H1 (cell line): ENCODE data around the gene ATP5PF. TPM values are rescaled to one million over a fixed set of nuclear protein-coding genes. Genes with fewer than 3 reads are reported as not detected.

Source experiments
- CTCF ChIA-PET: fragments of 300-600 bp; sonication (Branson Sonifier 250); formaldehyde crosslinking; loops from one replicate; lab custom pipeline; 2021; ENCODE audit not compliant: partially characterized antibody; lab: Charles Lee
- POLR2A ChIA-PET: fragments of 300-600 bp; sonication (Branson Sonifier 250); formaldehyde crosslinking; loops from one replicate; lab custom pipeline; 2021; ENCODE audit warnings: inconsistent platforms; ENCODE audit not compliant: partially characterized antibody; lab: Charles Lee
- DNase-seq, 2 experiments: peaks; one replicate each; pipeline versions ENCODE4 v3.0.0 to v3.0.0-alpha.2; 2010 to 2022; ENCODE audit warnings: low spot score in 2 of 2, low read depth in 1 of 2, mixed read lengths in 1 of 2
- FAIRE-seq: peaks from 2 replicates; lab custom pipeline; 2011; peaks lifted over from hg19 to GRCh38; lab: Jason Lieb, UNC
- H2AFZ ChIP-seq: 2 replicates; pipeline ENCODE4 v1.8.1; 2012; ENCODE audit warnings: low read length, inconsistent platforms
- H2AK5ac ChIP-seq: 2 replicates; pipeline ENCODE4 v1.6.1; 2013; ENCODE audit warnings: low read depth, low read length
- H2BK120ac ChIP-seq: replicated peaks from 2 replicates; pipeline ENCODE3; 2013; ENCODE audit warnings: low read depth, low read length, inconsistent platforms
- H2BK12ac ChIP-seq: 2 replicates; pipeline ENCODE4 v1.6.1; 2013; ENCODE audit warnings: low read depth, low read length
- H2BK15ac ChIP-seq: 2 replicates; pipeline ENCODE4 v1.6.1; 2013; ENCODE audit warnings: low read length
- H2BK20ac ChIP-seq: 2 replicates; pipeline ENCODE4 v1.6.1; 2013; ENCODE audit warnings: low read length
- H2BK5ac ChIP-seq: 2 replicates; pipeline ENCODE4 v1.6.1; 2013; ENCODE audit warnings: low read depth, low read length
- H3K14ac ChIP-seq: 2 replicates; pipeline ENCODE4 v1.6.1; 2013; ENCODE audit warnings: inconsistent platforms; ENCODE audit not compliant: insufficient read length
- H3K18ac ChIP-seq: 2 replicates; pipeline ENCODE4 v1.6.1; 2013; ENCODE audit warnings: low read length; ENCODE audit errors: extremely low read depth
- H3K23ac ChIP-seq: 2 replicates; pipeline ENCODE4 v1.6.1; 2013; ENCODE audit warnings: inconsistent platforms; ENCODE audit not compliant: insufficient read length
- H3K23me2 ChIP-seq: 2 replicates; pipeline ENCODE4 v1.6.1; 2013; ENCODE audit warnings: low read depth, low read length
- H3K27ac ChIP-seq: 2 replicates; pipeline ENCODE4 v1.6.1; 2011; ENCODE audit warnings: low read depth, low read length, inconsistent platforms
- H3K27me3 ChIP-seq, 4 experiments: replicated peaks in 1 of 4; 1 replicate in 1 of 4; 2 replicates in 3 of 4; pipeline versions ENCODE4 v1.6.1 to v1.8.1; 2011 to 2013; ENCODE audit warnings: low read length in 3 of 4, mild to moderate bottlenecking in 3 of 4, inconsistent platforms in 2 of 4, mixed read lengths in 2 of 4, moderate library complexity in 1 of 4; ENCODE audit not compliant: control insufficient read depth in 3 of 4, insufficient read depth in 3 of 4; ENCODE audit errors: extremely low read depth in 1 of 4
- H3K36me3 ChIP-seq, 4 experiments: 2 replicates each; pipeline versions ENCODE4 v1.6.1 to v1.8.1; 2011 to 2013; ENCODE audit warnings: mild to moderate bottlenecking in 4 of 4, low read length in 3 of 4, moderate library complexity in 2 of 4, control low read depth in 1 of 4, inconsistent platforms in 1 of 4; ENCODE audit not compliant: insufficient read depth in 4 of 4, control insufficient read depth in 2 of 4
- H3K4ac ChIP-seq: replicated peaks from 2 replicates; pipeline ENCODE3; 2013; ENCODE audit warnings: low read length, low read depth, mixed read lengths, inconsistent platforms; ENCODE audit not compliant: insufficient read length
- H3K4me1 ChIP-seq, 4 experiments: replicated peaks in 1 of 4; 1 replicate in 1 of 4; 2 replicates in 3 of 4; pipeline versions ENCODE4 v1.6.1 to v1.8.1; 2011 to 2013; ENCODE audit warnings: low read length in 3 of 4, inconsistent platforms in 2 of 4, mixed read lengths in 1 of 4; ENCODE audit not compliant: insufficient read depth in 4 of 4, control insufficient read depth in 3 of 4
- H3K4me2 ChIP-seq, 2 experiments: 2 replicates each; pipeline versions ENCODE4 v1.6.1 to v1.8.1; 2011 to 2013; ENCODE audit warnings: low read depth in 2 of 2, low read length in 2 of 2, control low read depth in 1 of 2, inconsistent platforms in 1 of 2, mild to moderate bottlenecking in 1 of 2; ENCODE audit not compliant: insufficient read depth in 1 of 2
- H3K4me3 ChIP-seq, 4 experiments: fragments of 200-600, 300-600 bp in 1 of 4; sonication (generic), shearing (Covaris generic), sonication (Bioruptor Twin) in 1 of 4; 2 replicates each; pipeline versions ENCODE4 v1.5.1 to v1.8.1; 2011 to 2016; ENCODE audit warnings: low read length in 4 of 4, low read depth in 3 of 4, control low read depth in 2 of 4, inconsistent platforms in 2 of 4, mild to moderate bottlenecking in 2 of 4, mixed read lengths in 1 of 4, moderate library complexity in 1 of 4; ENCODE audit not compliant: insufficient read depth in 2 of 4; ENCODE audit errors: extremely low read depth in 1 of 4
- H3K56ac ChIP-seq: replicated peaks from 2 replicates; pipeline ENCODE3; 2013; ENCODE audit warnings: low read depth, mild to moderate bottlenecking, mixed read lengths, low read length, inconsistent platforms; ENCODE audit not compliant: insufficient read length
- H3K79me1 ChIP-seq: 2 replicates; pipeline ENCODE4 v1.6.1; 2013; ENCODE audit warnings: low read depth, low read length, control low read depth
- H3K79me2 ChIP-seq, 2 experiments: 2 replicates each; pipeline versions ENCODE4 v1.6.1 to v1.8.1; 2012 to 2013; ENCODE audit warnings: low read length in 2 of 2, mild to moderate bottlenecking in 2 of 2, inconsistent platforms in 1 of 2; ENCODE audit not compliant: insufficient read depth in 2 of 2, control insufficient read depth in 1 of 2
- H3K9ac ChIP-seq, 4 experiments: replicated peaks in 1 of 4; 1 replicate in 1 of 4; 2 replicates in 3 of 4; pipeline versions ENCODE4 v1.6.1 to v1.8.1; 2011 to 2013; ENCODE audit warnings: low read depth in 3 of 4, low read length in 3 of 4, control low read depth in 2 of 4, mild to moderate bottlenecking in 2 of 4, moderate library complexity in 2 of 4, inconsistent platforms in 1 of 4; ENCODE audit errors: extremely low read depth in 1 of 4
- H3K9me3 ChIP-seq, 2 experiments: 2 replicates each; pipeline versions ENCODE4 v1.6.1 to v1.8.1; 2012 to 2013; ENCODE audit warnings: mild to moderate bottlenecking in 2 of 2, moderate library complexity in 2 of 2, control low read depth in 1 of 2, inconsistent platforms in 1 of 2, low read depth in 1 of 2, low read length in 1 of 2, mixed read lengths in 1 of 2; ENCODE audit not compliant: insufficient read depth in 2 of 2
- H4K20me1 ChIP-seq, 2 experiments: replicated peaks in 1 of 2; 2 replicates each; pipeline versions ENCODE3 to v1.8.1; 2011 to 2013; ENCODE audit warnings: inconsistent platforms in 2 of 2, low read length in 2 of 2, mild to moderate bottlenecking in 1 of 2; ENCODE audit not compliant: insufficient read depth in 2 of 2, control insufficient read depth in 1 of 2
- H4K5ac ChIP-seq: 2 replicates; pipeline ENCODE4 v1.6.1; 2013; ENCODE audit warnings: low read length, low read depth, mixed read lengths, inconsistent platforms; ENCODE audit not compliant: insufficient read length
- H4K8ac ChIP-seq: 2 replicates; pipeline ENCODE4 v1.8.0; 2013; ENCODE audit warnings: mild to moderate bottlenecking, moderate library complexity, low read length, inconsistent platforms; ENCODE audit not compliant: insufficient read depth; ENCODE audit errors: extremely low read depth
- H4K91ac ChIP-seq: replicated peaks from 2 replicates; pipeline ENCODE3; 2013; ENCODE audit warnings: low read length, mixed read lengths, inconsistent platforms; ENCODE audit not compliant: insufficient read length
- E2F6 ChIP-seq: IDR thresholded peaks from 2 replicates; pipeline ENCODE4 v1.6.1; 2012; ENCODE audit warnings: inconsistent platforms
- POLR2A ChIP-seq, 2 experiments: IDR thresholded peaks; 1 replicate in 1 of 2; 2 replicates in 1 of 2; pipeline ENCODE4 v1.6.1; 2011; ENCODE audit warnings: low read depth in 2 of 2, low read length in 2 of 2, mild to moderate bottlenecking in 2 of 2; ENCODE audit errors: control extremely low read depth in 1 of 2
- WGBS, 2 experiments: shearing (Covaris generic) in 1 of 2; methylation state at CpG; one replicate each; pipeline versions ENCODE4 v1.1.6 to v1.1.7; 2013 to 2015; ENCODE audit warnings: low lambda C conversion rate in 2 of 2, mixed read lengths in 2 of 2, inconsistent platforms in 1 of 2, low coverage in 1 of 2, missing lambda C conversion rate in 1 of 2; ENCODE audit not compliant: insufficient replicate concordance in 2 of 2, insufficient coverage in 1 of 2, insufficient read length in 1 of 2; ENCODE audit errors: extremely low coverage in 1 of 2, missing lambda C conversion rate in 1 of 2; 5-methylcytosine and 5-hydroxymethylcytosine counted together
- polyA plus RNA-seq, 7 experiments: library from polyadenylated mRNA; depleted of rRNA in 3 of 7; stranded (reverse) in 5 of 7; unstranded in 2 of 7; fragments of >200 nt in 5 of 7; fragments of 200-250 nt in 2 of 7; gene quantifications; 1 replicate in 5 of 7; 2 replicates in 1 of 7; 4 replicates in 1 of 7; pipeline versions ENCODE4 v1.2.1 to v1.2.3, GENCODE V29; 2011 to 2013; ENCODE audit warnings: missing spikeins in 2 of 7, mixed read lengths in 2 of 7
- total RNA-seq: library from RNA; stranded (reverse); fragmentation: NEBNext Ultra II Directional; extraction: Animal tissue kit (Norgen Biotek cat#: 25700); gene quantifications from 2 replicates; pipeline ENCODE4 v1.2.1, GENCODE V29; 2021

The ATP5PF gene
- total and polyA plus RNA-seq, 2 of the 8 experiments (the other 6 are each of a cell fraction or from before 2014, with no cell fraction given), result 135 to 240 TPM

DNA sequence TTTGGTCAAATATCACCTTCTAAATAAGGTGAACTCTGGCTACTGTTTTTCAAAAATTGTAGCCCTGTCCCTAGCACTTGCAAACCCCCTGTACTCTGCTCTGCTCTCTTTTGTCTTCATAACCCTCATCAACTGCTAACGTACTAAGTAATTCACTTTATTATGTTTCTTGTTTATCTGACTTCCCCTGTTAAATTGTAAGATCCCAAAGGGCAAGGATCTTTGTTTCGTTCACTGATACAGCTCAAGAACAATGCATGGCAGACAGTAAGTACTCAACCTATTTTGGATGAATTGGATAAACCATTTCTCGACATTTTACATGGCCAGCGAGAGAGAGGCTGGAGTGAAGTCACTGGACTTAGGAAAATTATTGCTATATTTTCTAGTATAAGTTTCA, 46.9 kb downstream of the ATP5PF start:
- Histone ChIP-seq H3K36me3 (no peaks in the 10 kb centered on the region), H3K23ac (no peak overlapping the region), H3K4me3 (no peak overlapping the region), H4K91ac (no peak overlapping the region), H4K8ac (no peak overlapping the region), H3K9me3 (no peaks in the 10 kb centered on the region), H3K27ac (no peak overlapping the region), H3K79me2 (no peaks in the 10 kb centered on the region), H3K4me1 (no peaks in the 10 kb centered on the region), H3K14ac (no peak overlapping the region), H3K4me2 (no peak overlapping the region), H4K20me1 (no peaks in the 10 kb centered on the region), H3K79me1 (no peaks in the 10 kb centered on the region), H2BK12ac (no peak overlapping the region), H2AFZ (no peak overlapping the region), H2BK15ac (no peak overlapping the region), H2AK5ac (no peak overlapping the region), H2BK20ac (no peak overlapping the region), H4K5ac (no peak overlapping the region), H2BK120ac (no peak overlapping the region), H3K4ac (no peak overlapping the region), H3K18ac (no peak overlapping the region), H3K23me2 (no peaks in the 10 kb centered on the region), H3K27me3 (no peaks in the 10 kb centered on the region), H3K56ac (no peak overlapping the region), H3K9ac (no peak overlapping the region), H2BK5ac (no peak overlapping the region)
- FAIRE-seq (no peak), DNase-seq (no peak)
- CTCF ChIA-PET, result interaction anchor here (0.6 kb wide), 1 partner anchor 856 kb away, joined by 3 read pairs; no protein-coding TSS in a partner anchor
- TF ChIP-seq E2F6, result no peak
- no peak for TF ChIP-seq POLR2A (IDR thresholded peaks at IDR 0.05; ENCODE audit: control extremely low read depth in 1 of 2, low read depth in 2 of 2, low read length in 2 of 2)
- POLR2A ChIA-PET, result no interaction called here
- WGBS, 2 experiments, result 90% methylated on average over 4 of the region's 4 CpGs; no CpG with 5 or more reads in 1 of the 2 experiments
